Nephron (organoid): ENCODE data around the gene TCF7.

Experiments
- H3K27ac Mint-ChIP-seq, 3 experiments: 2 replicates each; pipeline ENCODE4 v1.8.0; 2020; ENCODE audit warnings: mixed read lengths in 3 of 3, mild to moderate bottlenecking in 2 of 3, moderate library complexity in 1 of 3
- H3K27me3 Mint-ChIP-seq: 2 replicates; pipeline ENCODE4 v1.8.0; 2021; ENCODE audit warnings: low read depth, mild to moderate bottlenecking, moderate library complexity, mixed read lengths
- H3K36me3 Mint-ChIP-seq: 2 replicates; pipeline ENCODE4 v1.8.0; 2020; ENCODE audit warnings: low read depth, mixed read lengths
- H3K4me1 Mint-ChIP-seq: 2 replicates; pipeline ENCODE4 v1.8.0; 2020; ENCODE audit warnings: mixed read lengths
- H3K4me3 Mint-ChIP-seq, 3 experiments: 2 replicates each; pipeline ENCODE4 v1.8.0; 2020; ENCODE audit warnings: mild to moderate bottlenecking in 3 of 3, mixed read lengths in 3 of 3, moderate library complexity in 2 of 3
- H3K9me3 Mint-ChIP-seq: 2 replicates; pipeline ENCODE4 v1.8.0; 2020; ENCODE audit warnings: mixed read lengths
- CTCF ChIP-seq, 3 experiments: fragments of 200-600 bp; sonication (generic); IDR thresholded peaks; one replicate each; pipeline ENCODE4 v1.5.0; 2021; ENCODE audit warnings: antibody characterized with exemption in 3 of 3; ENCODE audit not compliant: unreplicated experiment in 3 of 3

The TCF7 gene

GRCh38 chr5:134093351-134093750 is 21.1 kb upstream of the TCF7 start:
- no peak overlapping the region for H3K27ac Mint-ChIP-seq
- peaks cover 15% of the 10 kb centered on the region for H3K4me1 Mint-ChIP-seq
- no peaks in the 10 kb centered on the region for H3K9me3 Mint-ChIP-seq
- no peak overlapping the region for H3K4me3 Mint-ChIP-seq
- TF ChIP-seq CTCF (IDR thresholded peaks at IDR 0.05; ENCODE audit: unreplicated experiment in 3 of 3): no peak
- H3K27me3 Mint-ChIP-seq: peaks cover 15% of the 10 kb centered on the region
- no peaks in the 10 kb centered on the region for H3K36me3 Mint-ChIP-seq

- Mint-ChIP-seq H3K4me1 (peaks cover 21% of the 10 kb centered on the region), H3K27ac (no peak overlapping the region), H3K36me3 (no peaks in the 10 kb centered on the region), H3K9me3 (no peaks in the 10 kb centered on the region), H3K27me3 (peaks cover 18% of the 10 kb centered on the region), H3K4me3 (no peak overlapping the region)
- no peak for TF ChIP-seq CTCF (IDR thresholded peaks at IDR 0.05; ENCODE audit: unreplicated experiment in 3 of 3)
Measured at GRCh38 chr5:134095293-134095692, 19.2 kb upstream of the TCF7 start.

- Mint-ChIP-seq H3K36me3 (no peaks in the 10 kb centered on the region), H3K4me1 (peaks cover 28% of the 10 kb centered on the region), H3K9me3 (no peaks in the 10 kb centered on the region), H3K4me3 (no peak overlapping the region), H3K27me3 (peaks cover 17% of the 10 kb centered on the region), H3K27ac (no peak overlapping the region)
- TF ChIP-seq CTCF (IDR thresholded peaks at IDR 0.05; ENCODE audit: unreplicated experiment in 3 of 3): no peak
Measured at GRCh38 chr5:134095887-134096589, 18.4 kb upstream of the TCF7 start.

- Mint-ChIP-seq H3K36me3 (no peaks in the 10 kb centered on the region), H3K27ac (peak overlapping the region in 2 of 3 experiments; percentile 7 to 17), H3K27me3 (peaks cover 8% of the 10 kb centered on the region), H3K4me1 (peaks cover 29% of the 10 kb centered on the region), H3K4me3 (no peak overlapping the region), H3K9me3 (no peaks in the 10 kb centered on the region)
- TF ChIP-seq CTCF (IDR thresholded peaks at IDR 0.05; ENCODE audit: unreplicated experiment in 3 of 3): no peak
Measured at GRCh38 chr5:134097211-134097749, 17.2 kb upstream of the TCF7 start.

GRCh38 chr5:134098690-134099089 is 15.8 kb upstream of the TCF7 start:
- Mint-ChIP-seq H3K27ac (no peak overlapping the region), H3K4me1 (peaks cover 23% of the 10 kb centered on the region), H3K9me3 (no peaks in the 10 kb centered on the region), H3K36me3 (no peaks in the 10 kb centered on the region), H3K4me3 (no peak overlapping the region), H3K27me3 (peaks cover 8% of the 10 kb centered on the region)
- TF ChIP-seq CTCF (IDR thresholded peaks at IDR 0.05; ENCODE audit: unreplicated experiment in 3 of 3): no peak
